GF-D8 (cell line): ENCODE results near the gene CHPF.
A peak's percentile ranks its signal among the peaks of the same experiment; 100 is the strongest.

Experiments used
- DNase-seq: peaks from one replicate; lab custom pipeline; 2025; lab: John Stamatoyannopoulos, UW

CHPF gene

GRCh38 chr2:219543596-219544358 lies at the start of gene CHPF, which contains the start of gene TMEM198:
Gene CHPF (minus strand): TSS chr2:219543809. CDS start chr2:219543538, 271 bp downstream.
Gene TMEM198 (plus strand): TSS chr2:219544028. CDS start chr2:219544728, 700 bp downstream.
- peak; percentile 3 for DNase-seq

- DNase-seq = no peak
Observed at GRCh38 chr2:219593154-219593553, 49.5 kb upstream of the CHPF start.

- no peak for DNase-seq
Observed at GRCh38 chr2:219592736-219593135, 49.1 kb upstream of the CHPF start.

- DNase-seq = no peak
Observed at GRCh38 chr2:219591091-219591490, 47.5 kb upstream of the CHPF start.

GRCh38 chr2:219581346-219581745 lies 37.7 kb upstream of the CHPF start:
- no peak for DNase-seq

- no peak for DNase-seq
Observed at GRCh38 chr2:219578811-219579613, 35.4 kb upstream of the CHPF start.

- DNase-seq = no peak
Observed at GRCh38 chr2:219576505-219577388, 33.1 kb upstream of the CHPF start.

- DNase-seq = no peak
Observed at GRCh38 chr2:219575566-219576504, 32.2 kb upstream of the CHPF start.

GRCh38 chr2:219574484-219575311 lies 31.1 kb upstream of the CHPF start:
- DNase-seq = no peak

GRCh38 chr2:219573166-219573565 lies 29.6 kb upstream of the CHPF start:
- DNase-seq = no peak

- no peak for DNase-seq
Observed at GRCh38 chr2:219572237-219573001, 28.8 kb upstream of the CHPF start, which contains the start of gene INHA. Gene INHA (plus strand): TSS chr2:219572310. CDS start chr2:219572375, 65 bp downstream.

- no peak for DNase-seq
Observed at GRCh38 chr2:219571311-219572236, 28.0 kb upstream of the CHPF start, which contains the start of gene OBSL1. Gene OBSL1 (minus strand): TSS chr2:219571539. CDS start chr2:219571232, 307 bp downstream.

GRCh38 chr2:219570924-219571310 lies 27.3 kb upstream of the CHPF start:
- no peak for DNase-seq

GRCh38 chr2:219570194-219570923 lies 26.8 kb upstream of the CHPF start:
- no peak for DNase-seq

GRCh38 chr2:219569635-219570034 lies 26.0 kb upstream of the CHPF start:
- DNase-seq = no peak

GRCh38 chr2:219569041-219569440 lies 25.4 kb upstream of the CHPF start:
- no peak for DNase-seq

GRCh38 chr2:219567791-219568361 lies 24.3 kb upstream of the CHPF start:
- no peak for DNase-seq
